Nephron progenitor cell (in vitro differentiated cells): ENCODE measurements around the gene PRPF31.
A peak's percentile ranks its signal among the peaks of the same experiment; 100 is the strongest.
"Not testable (repeated sequence)": the region's sequence is repeated elsewhere in the genome, so short reads cannot be mapped to it uniquely, and the experiment has no call there.

ENCODE experiments used
- DNase-seq: peaks from one replicate; pipeline ENCODE4 v3.0.0; 2021
- H3K27ac Mint-ChIP-seq: 2 replicates; pipeline ENCODE4 v1.8.0; 2021; ENCODE audit warnings: mild to moderate bottlenecking, moderate library complexity, mixed read lengths
- H3K27me3 Mint-ChIP-seq: 2 replicates; pipeline ENCODE4 v1.8.0; 2021; ENCODE audit warnings: mild to moderate bottlenecking, low read depth, mixed read lengths; ENCODE audit not compliant: poor library complexity
- H3K36me3 Mint-ChIP-seq: 2 replicates; pipeline ENCODE4 v1.8.0; 2021; ENCODE audit warnings: low read depth, mixed read lengths
- H3K4me1 Mint-ChIP-seq: 2 replicates; pipeline ENCODE4 v1.8.0; 2021; ENCODE audit warnings: mixed read lengths
- H3K4me3 Mint-ChIP-seq: 2 replicates; pipeline ENCODE4 v1.8.0; 2021; ENCODE audit warnings: mild to moderate bottlenecking, moderate library complexity, mixed read lengths
- H3K9me3 Mint-ChIP-seq: 2 replicates; pipeline ENCODE4 v1.8.0; 2021; ENCODE audit warnings: mild to moderate bottlenecking, moderate library complexity, mixed read lengths
- CTCF ChIP-seq: fragments of 200-600 bp; sonication (generic); IDR thresholded peaks from 2 replicates; pipeline ENCODE4 v1.5.0; 2021; ENCODE audit warnings: antibody characterized with exemption

The PRPF31 gene

DNA sequence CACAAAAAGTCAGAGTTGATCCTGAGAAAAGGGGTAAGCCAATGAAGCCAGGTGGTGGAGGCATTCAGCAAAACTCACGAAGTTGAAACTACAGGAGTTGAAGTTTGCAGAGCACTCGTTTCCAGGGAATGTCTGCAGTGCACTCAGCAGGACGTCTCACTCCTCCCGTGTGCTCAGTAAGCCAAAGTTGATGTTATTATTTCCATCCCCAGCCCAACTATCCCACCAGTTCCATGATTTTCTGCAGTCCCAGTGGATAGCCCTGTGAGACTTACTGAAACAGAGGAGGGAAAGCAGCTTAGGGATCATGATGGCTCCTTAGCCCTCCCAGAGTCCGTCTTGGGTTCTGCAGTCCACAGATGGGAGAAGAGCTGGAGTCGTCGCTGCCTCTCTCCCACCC is 34.5 kb upstream of the PRPF31 start, which contains the start of gene TARM1:
Gene TARM1 (minus strand): TSS at position 334 of the 400 bp plus-strand sequence. CDS start 25 bp downstream, at position 309.
- Mint-ChIP-seq H3K27ac (no peak within 1 kb of the TSS), H3K4me3 (no peak within 1 kb of the TSS), H3K27me3 (peaks cover 21% of the 10 kb centered on the region), H3K4me1 (no peaks in the 10 kb centered on the region), H3K36me3 (no peaks in the 10 kb centered on the region), H3K9me3 (peaks cover 45% of the 10 kb centered on the region)
- DNase-seq, result no peak
- no peak for TF ChIP-seq CTCF

DNA sequence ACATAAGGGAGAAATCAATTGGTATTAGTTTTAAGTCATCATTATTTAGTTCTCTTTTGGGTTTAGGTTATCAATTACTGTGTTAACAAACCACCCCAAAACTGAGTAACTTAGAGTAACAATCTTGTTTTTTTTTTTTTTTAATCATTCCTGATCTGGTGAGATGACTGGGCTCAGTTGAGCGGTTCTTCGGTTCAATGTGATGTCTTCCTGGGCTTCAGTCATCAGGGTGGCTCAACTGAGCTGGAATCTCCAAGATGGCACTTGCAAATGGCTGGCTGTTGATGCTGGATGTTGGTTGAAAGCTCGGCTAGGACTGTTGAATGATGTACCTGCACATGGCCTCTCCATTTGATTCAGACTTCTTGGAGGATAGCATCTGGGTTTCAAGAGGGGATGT is 31.1 kb upstream of the PRPF31 start:
- DNase-seq, result no peak
- peaks cover 34% of the 10 kb centered on the region for H3K27me3 Mint-ChIP-seq
- no peaks in the 10 kb centered on the region for H3K36me3 Mint-ChIP-seq
- no peak for TF ChIP-seq CTCF
- peaks cover 38% of the 10 kb centered on the region for H3K9me3 Mint-ChIP-seq
- no peak overlapping the region for H3K27ac Mint-ChIP-seq
- H3K4me3 Mint-ChIP-seq, result no peak overlapping the region
- no peaks in the 10 kb centered on the region for H3K4me1 Mint-ChIP-seq

GRCh38 chr19:54094426-54095000 is 21.0 kb upstream of the PRPF31 start:
- DNase-seq, result no peak
- Mint-ChIP-seq H3K27me3 (peaks cover 73% of the 10 kb centered on the region), H3K36me3 (no peaks in the 10 kb centered on the region), H3K9me3 (peaks cover 17% of the 10 kb centered on the region), H3K4me1 (peaks cover 7% of the 10 kb centered on the region), H3K27ac (no peak overlapping the region), H3K4me3 (peak overlapping the region; percentile 32)
- TF ChIP-seq CTCF, result no peak

- no peak for DNase-seq
- no peak for TF ChIP-seq CTCF
- peaks cover 78% of the 10 kb centered on the region for H3K27me3 Mint-ChIP-seq
- H3K4me1 Mint-ChIP-seq, result peaks cover 7% of the 10 kb centered on the region
- H3K36me3 Mint-ChIP-seq, result no peaks in the 10 kb centered on the region
- no peak overlapping the region for H3K27ac Mint-ChIP-seq
- peaks cover 17% of the 10 kb centered on the region for H3K9me3 Mint-ChIP-seq
- no peak overlapping the region for H3K4me3 Mint-ChIP-seq
Observed at GRCh38 chr19:54095136-54095858, 20.3 kb upstream of the PRPF31 start.

DNA sequence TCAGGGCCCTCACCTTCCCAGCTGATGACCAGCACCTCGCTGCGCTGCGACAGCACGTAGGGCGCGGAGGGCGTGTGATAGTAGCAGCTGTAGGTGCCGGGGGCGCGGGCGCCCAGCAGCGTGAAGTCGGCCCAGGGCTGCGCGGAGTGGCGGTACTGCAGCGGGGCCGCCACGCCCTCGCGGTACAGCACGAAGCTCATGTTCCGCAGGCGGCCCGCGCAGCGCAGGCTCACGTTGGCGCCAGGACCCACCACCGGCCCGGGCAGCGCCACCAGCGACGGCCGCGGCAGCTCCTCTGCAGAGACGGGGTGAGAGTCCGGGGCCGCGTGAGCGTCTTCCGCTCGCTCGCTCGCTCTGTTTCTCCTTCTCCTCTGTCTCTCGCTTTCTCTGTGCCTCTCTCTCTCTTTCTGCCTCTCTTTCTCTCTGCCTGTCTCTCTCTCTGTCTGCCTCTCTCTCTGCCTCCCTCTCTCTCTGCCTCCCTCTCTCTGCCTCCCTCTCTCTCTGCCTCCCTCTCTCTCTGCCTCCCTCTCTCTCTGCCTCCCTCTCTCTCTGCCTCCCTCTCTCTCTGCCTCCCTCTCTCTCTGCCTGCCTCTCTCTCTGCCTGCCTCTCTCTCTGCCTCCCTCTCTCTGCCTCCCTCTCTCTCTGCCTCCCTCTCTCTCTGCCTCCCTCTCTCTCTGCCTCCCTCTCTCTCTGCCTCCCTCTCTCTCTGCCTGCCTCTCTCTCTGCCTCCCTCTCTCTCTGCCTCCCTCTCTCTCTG is 19.5 kb upstream of the PRPF31 start:
- not testable (repeated sequence) for H3K4me1 Mint-ChIP-seq, H3K27ac Mint-ChIP-seq, H3K36me3 Mint-ChIP-seq
- Mint-ChIP-seq H3K4me3 (peak overlapping the region; percentile 82), H3K9me3 (peaks cover 17% of the 10 kb centered on the region), H3K27me3 (peaks cover 77% of the 10 kb centered on the region)
- DNase-seq, result peak; percentile 75

- Mint-ChIP-seq H3K4me1 (peaks cover 7% of the 10 kb centered on the region), H3K27ac (no peak overlapping the region), H3K9me3 (peaks cover 17% of the 10 kb centered on the region), H3K27me3 (peaks cover 77% of the 10 kb centered on the region), H3K4me3 (peak overlapping the region; percentile 82), H3K36me3 (no peaks in the 10 kb centered on the region)
- no peak for TF ChIP-seq CTCF
- no peak for DNase-seq
Observed at GRCh38 chr19:54096617-54097106, 18.9 kb upstream of the PRPF31 start.
